OCI-LY7 (cell line): ENCODE measurements around the gene ARF6. TPM values are rescaled to one million over a fixed set of nuclear protein-coding genes. Genes with fewer than 3 reads are reported as not detected.
A peak's percentile ranks its signal among the peaks of the same experiment; 100 is the strongest.
"Not testable (repeated sequence)": the region's sequence is repeated elsewhere in the genome, so short reads cannot be mapped to it uniquely, and the experiment has no call there.

ENCODE experiments used
- BruUV-seq: library from RNA; stranded (reverse); fragments of 400-500 nt; replicated peaks from 2 replicates; lab custom pipeline; 2021; lab: Mats Ljungman, UMichigan
- CTCF ChIA-PET: fragments of 300-600 bp; sonication (Branson Sonifier 250); formaldehyde crosslinking; loops from one replicate; lab custom pipeline; 2022; ENCODE audit warnings: antibody characterized with exemption; ENCODE audit not compliant: unreplicated experiment; lab: Charles Lee
- POLR2A ChIA-PET: fragments of 300-600 bp; sonication (Branson Sonifier 250); formaldehyde crosslinking; loops from one replicate; lab custom pipeline; 2022; ENCODE audit warnings: antibody characterized with exemption; lab: Charles Lee
- DNase-seq: peaks from one replicate; pipeline ENCODE4 v3.0.0-alpha.2; 2015; ENCODE audit warnings: low spot score
- H2AFZ ChIP-seq: fragments of 200-600 bp; sonication (generic), shearing (Covaris generic); 2 replicates; pipeline ENCODE4 v1.6.1; 2014; ENCODE audit warnings: mild to moderate bottlenecking, antibody characterized with exemption, low read length, moderate library complexity
- H3K27ac ChIP-seq: fragments of 200-600 bp; sonication (generic); 2 replicates; pipeline ENCODE4 v1.5.1; 2014; ENCODE audit warnings: mixed run types, low read depth, mild to moderate bottlenecking, moderate library complexity, low read length, inconsistent platforms; ENCODE audit not compliant: poor library complexity, severe bottlenecking
- H3K36me3 ChIP-seq: fragments of 200-600 bp; sonication (generic); 2 replicates; pipeline ENCODE4 v1.6.1; 2014; ENCODE audit warnings: mild to moderate bottlenecking, antibody characterized with exemption, low read length, moderate library complexity, mixed read lengths; ENCODE audit not compliant: insufficient read depth
- H3K4me1 ChIP-seq: fragments of 200-600 bp; sonication (generic); 2 replicates; pipeline ENCODE4 v1.5.1; 2014; ENCODE audit warnings: mild to moderate bottlenecking, low read length; ENCODE audit not compliant: insufficient read depth, poor library complexity, severe bottlenecking
- H3K4me2 ChIP-seq: fragments of 200-600 bp; sonication (generic); 2 replicates; pipeline ENCODE4 v1.6.1; 2014; ENCODE audit warnings: mild to moderate bottlenecking, low read length
- H3K4me3 ChIP-seq: fragments of 200-600 bp; sonication (generic); 2 replicates; pipeline ENCODE4 v1.5.1; 2014; ENCODE audit warnings: mild to moderate bottlenecking, low read depth, low read length; ENCODE audit not compliant: poor library complexity, severe bottlenecking
- H3K79me2 ChIP-seq: fragments of 200-600 bp; sonication (generic); 2 replicates; pipeline ENCODE4 v1.6.1; 2016; ENCODE audit warnings: low read depth, mild to moderate bottlenecking, low read length, moderate library complexity, mixed read lengths; ENCODE audit not compliant: insufficient read depth
- H3K9me2 ChIP-seq: fragments of 200-600 bp; sonication (generic); 2 replicates; pipeline ENCODE4 v1.6.1; 2016; ENCODE audit warnings: mild to moderate bottlenecking, low read length, mixed read lengths; ENCODE audit not compliant: insufficient read depth
- H3K9me3 ChIP-seq: fragments of 200-600 bp; sonication (generic); 2 replicates; pipeline ENCODE4 v1.6.1; 2014; ENCODE audit warnings: mild to moderate bottlenecking, mixed run types, low read length, mixed read lengths
- H4K20me1 ChIP-seq: fragments of 200-600 bp; sonication (generic); 2 replicates; pipeline ENCODE4 v1.6.1; 2014; ENCODE audit warnings: mild to moderate bottlenecking, antibody characterized with exemption, low read length, moderate library complexity, mixed read lengths; ENCODE audit not compliant: insufficient read depth
- EZH2phosphoT487 ChIP-seq: fragments of 200-600 bp; sonication (generic); IDR thresholded peaks from 2 replicates; pipeline ENCODE4 v1.6.1; 2018; ENCODE audit warnings: low read depth, borderline replicate concordance, mild to moderate bottlenecking, mixed run types, antibody characterized with exemption, low read length, moderate library complexity, mixed read lengths
- intact Hi-C: fragments of 100-400 bp; cut with micrococcal nuclease; formaldehyde crosslinking; loops from one replicate; pipeline ENCODE4 v1.10.0; 2022; ENCODE audit not compliant: unreplicated experiment
- total RNA-seq, 2 experiments: library from RNA; depleted of rRNA in 1 of 2; stranded (reverse); fragments of >200 nt in 1 of 2; shearing (Covaris generic) in 1 of 2; gene quantifications; 2 replicates each; pipeline ENCODE4 v1.2.3, GENCODE V29; 2014 to 2022
- TF ChIP-seq, protein P1 (sequence below): fragments of 200-600 bp; sonication (generic); conservative IDR thresholded peaks from 2 replicates; pipeline ENCODE4 v1.5.1; 2014; ENCODE audit warnings: mild to moderate bottlenecking, antibody characterized with exemption, low read length, moderate library complexity, mixed read lengths

ARF6 gene
- total RNA-seq, 2 experiments from 2014 or later: 47.6 to 69.1 TPM

DNA sequence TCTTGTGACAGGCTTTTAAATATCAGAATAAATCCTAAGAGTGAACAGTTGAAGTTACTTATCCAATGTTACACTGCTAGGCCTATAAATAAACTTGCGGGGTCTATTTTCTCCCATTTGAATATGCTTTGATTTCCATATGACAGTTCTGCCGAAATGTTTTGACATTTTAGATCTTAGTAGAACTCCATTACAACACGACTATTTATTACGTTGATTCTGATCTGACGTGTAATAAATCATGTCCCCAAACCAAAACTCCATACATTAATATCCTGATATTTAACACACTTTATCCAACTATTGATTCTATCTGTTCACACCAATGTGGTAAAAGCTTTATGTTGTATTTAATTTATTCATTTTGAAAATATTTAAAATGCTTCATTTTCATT, 24.2 kb upstream of the ARF6 start:
- POLR2A ChIA-PET: interaction anchor here (0.6 to 2.7 kb wide), 24 partner anchors 11 to 444 kb away, joined by 3 to 11 read pairs (median 6); partner anchors contain the start of genes DMAC2L, NEMF and VCPKMT
- peak overlapping the region; percentile 68 for H3K4me3 ChIP-seq
- CTCF ChIA-PET: interaction anchor here (1.6 kb wide), 1 partner anchor 133 kb away, joined by 5 read pairs; no protein-coding TSS in a partner anchor

DNA sequence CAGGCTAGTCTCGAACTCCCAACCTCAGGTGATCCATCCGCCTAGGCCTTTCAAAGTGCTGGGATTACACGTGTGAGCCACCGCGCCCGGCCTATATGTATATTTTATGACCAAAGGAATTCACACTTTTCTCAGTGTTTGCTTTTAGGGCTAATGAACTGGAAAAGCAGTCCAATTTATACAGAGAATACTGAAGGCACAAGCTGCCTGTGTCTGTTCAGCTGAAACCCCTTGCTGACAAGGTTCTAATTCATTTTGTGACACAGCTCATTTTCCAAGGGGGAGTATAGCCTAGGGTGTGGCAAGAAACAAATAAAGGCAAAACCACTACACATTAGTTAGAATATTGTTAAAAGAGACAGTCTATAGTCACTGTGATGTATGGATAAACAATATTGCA, 22.0 kb upstream of the ARF6 start:
- no peak overlapping the region for H2AFZ ChIP-seq
- H3K27ac ChIP-seq: no peak overlapping the region
- intact Hi-C loops: no loop called here
- TF ChIP-seq EZH2phosphoT487: no peak
- TF ChIP-seq, protein P1, sequence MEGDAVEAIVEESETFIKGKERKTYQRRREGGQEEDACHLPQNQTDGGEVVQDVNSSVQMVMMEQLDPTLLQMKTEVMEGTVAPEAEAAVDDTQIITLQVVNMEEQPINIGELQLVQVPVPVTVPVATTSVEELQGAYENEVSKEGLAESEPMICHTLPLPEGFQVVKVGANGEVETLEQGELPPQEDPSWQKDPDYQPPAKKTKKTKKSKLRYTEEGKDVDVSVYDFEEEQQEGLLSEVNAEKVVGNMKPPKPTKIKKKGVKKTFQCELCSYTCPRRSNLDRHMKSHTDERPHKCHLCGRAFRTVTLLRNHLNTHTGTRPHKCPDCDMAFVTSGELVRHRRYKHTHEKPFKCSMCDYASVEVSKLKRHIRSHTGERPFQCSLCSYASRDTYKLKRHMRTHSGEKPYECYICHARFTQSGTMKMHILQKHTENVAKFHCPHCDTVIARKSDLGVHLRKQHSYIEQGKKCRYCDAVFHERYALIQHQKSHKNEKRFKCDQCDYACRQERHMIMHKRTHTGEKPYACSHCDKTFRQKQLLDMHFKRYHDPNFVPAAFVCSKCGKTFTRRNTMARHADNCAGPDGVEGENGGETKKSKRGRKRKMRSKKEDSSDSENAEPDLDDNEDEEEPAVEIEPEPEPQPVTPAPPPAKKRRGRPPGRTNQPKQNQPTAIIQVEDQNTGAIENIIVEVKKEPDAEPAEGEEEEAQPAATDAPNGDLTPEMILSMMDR: no peak
- H3K79me2 ChIP-seq: no peaks in the 10 kb centered on the region
- ChIA-PET CTCF (interaction anchor here (0.8 kb wide), 1 partner anchor 9 kb away, joined by 3 read pairs; no protein-coding TSS in a partner anchor), POLR2A (interaction anchor here (0.7 to 1.5 kb wide), 2 partner anchors 9 to 70 kb away, joined by 4 read pairs; no protein-coding TSS in a partner anchor)
- no peaks in the 10 kb centered on the region for H4K20me1 ChIP-seq
- BruUV-seq: no TSS peak
- H3K9me3 ChIP-seq: no peaks in the 10 kb centered on the region
- no peak for DNase-seq
- H3K4me3 ChIP-seq: no peak overlapping the region
- no peaks in the 10 kb centered on the region for H3K36me3 ChIP-seq
- H3K9me2 ChIP-seq: no peaks in the 10 kb centered on the region
- H3K4me2 ChIP-seq: no peak overlapping the region
- H3K4me1 ChIP-seq: peaks cover 27% of the 10 kb centered on the region

More for the DNA sequence above, 24.2 kb upstream of the ARF6 start:
- no peaks in the 10 kb centered on the region for H4K20me1 ChIP-seq
- peak overlapping the region; percentile 90 for H3K4me2 ChIP-seq
- no peaks in the 10 kb centered on the region for H3K9me3 ChIP-seq
- intact Hi-C loops: loop anchor here (10.0 kb wide), 1 partner anchor 446 kb away; the partner anchor contains the start of genes DMAC2L and L2HGDH
- peak overlapping the region; percentile 95 for H2AFZ ChIP-seq
- TF ChIP-seq, protein P1: no peak
- TF ChIP-seq EZH2phosphoT487: no peak
- H3K79me2 ChIP-seq: peaks cover 2% of the 10 kb centered on the region; the same call in 1 of the 2 replicates
- peaks cover 46% of the 10 kb centered on the region for H3K4me1 ChIP-seq
- DNase-seq: no peak
- H3K36me3 ChIP-seq: no peaks in the 10 kb centered on the region
- H3K9me2 ChIP-seq: no peaks in the 10 kb centered on the region
- H3K27ac ChIP-seq: peak overlapping the region; percentile 75
- no TSS peak for BruUV-seq

DNA sequence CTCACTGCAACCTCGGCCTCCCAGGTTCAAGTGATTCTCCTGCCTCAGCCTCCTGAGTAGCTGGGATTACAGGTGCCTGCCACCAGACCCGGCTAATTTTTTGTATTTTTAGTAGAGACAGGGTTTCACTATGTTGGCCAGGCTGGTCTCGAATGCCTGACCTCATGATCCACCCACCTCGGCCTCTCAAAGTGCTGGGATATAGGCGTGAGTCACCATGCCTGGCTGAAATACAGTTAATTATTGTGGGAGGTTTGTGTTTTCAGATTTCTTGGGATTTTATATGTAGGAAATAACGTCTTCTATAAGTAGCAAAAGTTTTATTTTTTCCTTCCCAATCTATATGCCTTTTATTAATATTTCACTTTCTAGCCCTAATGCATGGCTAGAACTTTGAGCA, 19.3 kb upstream of the ARF6 start:
- H2AFZ ChIP-seq, H3K36me3 ChIP-seq, H3K4me3 ChIP-seq, H3K27ac ChIP-seq, H3K9me3 ChIP-seq, DNase-seq, H4K20me1 ChIP-seq, CTCF ChIA-PET, H3K79me2 ChIP-seq, intact Hi-C loops, H3K9me2 ChIP-seq, BruUV-seq, H3K4me2 ChIP-seq: not testable (repeated sequence)
- peaks cover 18% of the 10 kb centered on the region for H3K4me1 ChIP-seq
- POLR2A ChIA-PET: interaction anchor here (0.6 to 0.9 kb wide), 3 partner anchors 11 to 33 kb away, joined by 3 to 4 read pairs (median 3); no protein-coding TSS in a partner anchor
